Stimulated activated CD8-positive, alpha-beta memory T cell treated with anti-CD3 and anti-CD28 coated beads, Interleukin-12 subunit alpha, Interleukin-12 subunit beta, amount 100 ng/mL, for 4 hours (primary cell): Measurements from ENCODE around the gene SLC39A11.
"Not testable (repeated sequence)": the region's sequence is repeated elsewhere in the genome, so short reads cannot be mapped to it uniquely, and the experiment has no call there.

Experiments used
- DNase-seq: peaks from one replicate; pipeline ENCODE4 v3.0.0-alpha.2; 2020; ENCODE audit warnings: low read depth

Gene SLC39A11

DNA sequence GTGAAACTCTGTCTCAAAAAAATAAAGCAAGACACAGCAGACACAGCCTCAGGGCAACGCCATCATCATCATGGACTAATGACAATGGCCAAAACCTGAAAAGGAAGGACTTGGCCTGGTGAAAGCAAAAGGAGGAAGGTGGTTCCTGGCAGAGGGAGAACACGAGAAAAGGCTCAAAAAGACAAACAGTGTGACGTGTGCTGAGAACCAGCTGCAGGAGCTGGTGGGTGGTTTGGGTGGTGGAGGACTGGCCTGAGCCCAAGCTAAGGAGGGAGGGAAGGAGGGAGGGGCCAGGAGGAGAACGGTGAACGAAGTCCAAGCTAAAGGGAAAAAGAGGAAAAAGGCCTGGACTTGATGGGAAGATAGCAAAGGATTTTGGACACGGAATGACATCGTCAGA is 85.1 kb downstream of the SLC39A11 start:
- DNase-seq, result no peak

DNA sequence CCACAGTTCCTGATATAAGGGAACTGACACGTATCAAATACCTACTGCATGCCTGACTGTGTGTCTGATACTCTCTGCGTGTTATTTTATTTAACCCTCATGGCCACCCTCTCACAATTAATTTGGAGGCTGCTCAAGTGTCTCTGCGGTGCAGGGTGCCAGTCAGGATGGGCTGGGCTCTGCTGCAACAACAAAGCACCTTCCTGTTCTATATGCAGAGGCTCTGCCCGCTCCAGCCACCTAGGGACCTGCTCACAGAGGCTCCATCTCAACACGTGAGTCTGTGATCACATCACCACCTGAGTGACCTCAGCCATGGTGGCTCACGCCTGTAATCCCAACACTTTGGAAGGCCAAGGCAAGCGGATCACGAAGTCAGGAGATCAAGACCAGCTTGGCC is 87.1 kb downstream of the SLC39A11 start:
- no peak for DNase-seq

DNA sequence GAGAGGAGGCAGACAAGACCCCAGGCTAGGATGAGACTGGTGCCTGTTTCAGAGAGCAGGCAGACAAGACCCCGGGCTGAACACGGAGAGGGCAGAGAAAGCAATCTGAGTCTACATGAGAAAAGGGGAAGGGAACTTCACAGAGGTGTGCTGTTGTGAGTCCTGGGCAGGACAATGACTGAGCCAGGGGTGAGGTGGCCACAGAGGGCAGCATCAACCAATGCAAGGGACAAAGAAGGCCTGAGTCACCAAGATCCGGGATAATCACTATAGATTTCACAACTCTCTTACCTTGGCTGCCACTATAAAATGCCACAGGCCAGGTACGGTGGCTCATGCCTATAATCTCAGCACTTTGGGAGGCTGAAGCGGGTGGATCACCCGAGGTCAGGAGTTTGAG is 89.0 kb downstream of the SLC39A11 start:
- DNase-seq, result no peak

DNA sequence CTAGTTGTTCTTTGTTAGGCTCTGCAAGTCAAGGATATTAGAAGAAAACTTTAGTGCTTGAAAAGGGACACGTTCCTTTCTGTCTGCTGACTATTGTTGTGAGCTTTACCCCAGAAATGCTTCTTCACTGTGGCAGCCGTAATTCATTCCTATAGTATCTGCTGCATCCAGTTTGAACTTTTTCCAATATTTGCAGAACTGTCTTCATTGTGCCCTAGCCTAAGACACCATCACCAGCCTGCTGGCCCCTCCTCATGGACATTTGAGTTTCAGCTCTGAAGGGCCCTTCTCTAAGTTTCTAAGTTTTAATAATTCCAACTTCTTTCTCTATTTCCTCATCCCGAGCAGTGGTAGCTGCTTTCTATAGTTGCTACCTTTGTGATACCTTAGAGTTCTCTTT is 91.7 kb downstream of the SLC39A11 start:
- DNase-seq, result no peak

DNA sequence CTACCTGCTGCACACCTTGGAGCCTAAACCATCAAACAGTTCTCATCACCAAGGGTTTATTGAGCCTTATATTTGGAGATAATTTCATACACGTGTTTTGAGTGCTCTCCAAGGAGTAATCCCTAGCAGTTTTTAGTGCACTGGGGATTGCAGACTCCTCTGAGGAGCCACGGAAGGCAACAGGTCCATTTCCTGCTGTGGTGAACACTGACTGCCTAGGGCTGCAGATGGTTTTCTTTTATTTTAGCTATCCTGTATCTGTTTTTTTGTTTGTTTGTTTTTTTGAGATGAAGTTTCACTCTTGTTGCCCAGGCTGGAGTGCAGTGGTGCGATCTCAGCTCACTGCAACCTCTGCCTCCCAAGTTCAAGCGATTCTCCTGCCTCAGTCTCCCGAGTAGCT is 93.0 kb downstream of the SLC39A11 start:
- not testable (repeated sequence) for DNase-seq

DNA sequence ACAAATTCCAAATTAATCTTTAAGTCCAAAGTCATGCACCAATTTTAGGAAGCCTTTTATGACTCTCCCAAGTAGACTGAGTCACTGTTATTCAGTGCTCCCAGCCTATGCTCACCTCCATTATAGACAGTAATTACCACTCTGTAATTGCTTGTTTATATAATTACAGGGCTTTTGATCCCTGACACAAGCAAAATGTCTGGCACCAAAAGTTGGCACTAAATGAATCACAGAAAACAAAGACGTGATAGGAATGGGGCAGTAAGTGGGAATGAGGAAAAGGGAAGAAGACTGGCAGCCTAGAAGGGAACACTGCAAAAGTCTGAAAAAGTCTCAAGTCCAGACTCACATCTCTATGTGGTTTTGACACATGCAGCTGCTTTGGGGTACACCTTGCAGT is 94.1 kb downstream of the SLC39A11 start:
- DNase-seq, result no peak

DNA sequence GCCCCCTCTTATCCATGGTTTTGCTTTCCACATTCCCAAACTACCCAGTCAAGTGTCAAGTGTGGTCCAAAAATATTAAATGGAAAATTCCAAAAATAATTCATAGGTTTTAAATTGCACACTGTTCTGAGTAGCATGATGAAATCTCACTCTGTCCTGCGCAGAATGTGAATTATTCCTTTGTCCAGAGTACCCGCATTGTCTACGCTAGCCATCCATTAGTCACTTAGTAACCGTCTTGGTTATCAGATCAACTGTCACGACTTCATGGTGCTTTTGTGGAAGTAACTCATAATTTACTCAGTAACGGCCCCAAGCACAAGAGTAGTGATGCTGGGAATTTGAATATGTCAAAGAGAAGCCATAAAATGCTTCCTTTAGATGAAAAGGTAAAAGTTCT is 94.9 kb downstream of the SLC39A11 start:
- no peak for DNase-seq

DNA sequence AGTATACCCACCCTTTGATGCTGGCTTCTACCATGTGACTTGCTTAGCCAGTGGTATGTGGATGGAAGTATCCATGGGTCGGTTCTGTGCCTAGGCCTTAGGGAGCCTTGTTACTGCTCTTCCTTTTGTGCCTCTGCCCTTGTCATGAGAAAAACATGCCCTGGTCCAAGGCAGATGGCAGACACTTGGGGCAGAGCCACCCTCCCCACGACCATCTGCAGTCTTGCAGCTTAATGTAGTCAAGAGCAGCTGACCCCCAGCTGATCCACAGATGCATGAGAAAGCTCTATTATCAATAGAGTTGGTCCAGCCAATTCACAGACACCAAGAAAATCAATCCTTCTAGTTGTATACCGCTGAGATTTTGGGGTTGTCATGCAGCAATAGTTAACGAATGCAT is 95.7 kb downstream of the SLC39A11 start:
- no peak for DNase-seq

DNA sequence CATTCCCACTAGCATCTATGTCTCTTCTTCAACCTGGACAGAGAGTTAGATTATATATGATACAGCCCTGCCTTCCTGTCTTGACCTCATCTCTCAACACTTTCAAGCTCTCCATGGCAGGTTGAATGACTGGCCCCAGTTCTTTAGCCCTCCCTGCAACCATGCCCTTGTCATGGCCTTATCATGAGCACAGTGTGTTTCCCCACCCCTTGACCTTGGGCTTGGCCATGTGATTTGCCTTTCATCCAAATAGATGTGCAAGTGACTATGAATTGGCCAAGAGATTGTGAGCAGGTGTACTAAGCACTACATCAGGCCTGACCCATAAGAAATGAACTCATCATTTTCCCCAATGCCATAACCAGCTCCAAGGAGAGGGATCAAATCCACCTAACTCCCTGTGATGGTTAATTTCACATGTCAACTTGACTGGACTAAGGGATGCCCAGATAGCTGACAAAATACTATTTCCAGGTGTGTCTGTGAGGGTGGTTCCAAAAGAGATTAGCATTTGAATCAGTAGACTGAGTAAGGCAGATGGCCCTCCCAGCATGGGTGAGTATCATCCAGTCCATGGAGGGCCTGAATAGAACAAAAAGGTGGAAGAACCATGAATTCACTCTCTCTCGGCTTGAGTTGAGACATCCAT is 97.4 kb downstream of the SLC39A11 start:
- no peak for DNase-seq

DNA sequence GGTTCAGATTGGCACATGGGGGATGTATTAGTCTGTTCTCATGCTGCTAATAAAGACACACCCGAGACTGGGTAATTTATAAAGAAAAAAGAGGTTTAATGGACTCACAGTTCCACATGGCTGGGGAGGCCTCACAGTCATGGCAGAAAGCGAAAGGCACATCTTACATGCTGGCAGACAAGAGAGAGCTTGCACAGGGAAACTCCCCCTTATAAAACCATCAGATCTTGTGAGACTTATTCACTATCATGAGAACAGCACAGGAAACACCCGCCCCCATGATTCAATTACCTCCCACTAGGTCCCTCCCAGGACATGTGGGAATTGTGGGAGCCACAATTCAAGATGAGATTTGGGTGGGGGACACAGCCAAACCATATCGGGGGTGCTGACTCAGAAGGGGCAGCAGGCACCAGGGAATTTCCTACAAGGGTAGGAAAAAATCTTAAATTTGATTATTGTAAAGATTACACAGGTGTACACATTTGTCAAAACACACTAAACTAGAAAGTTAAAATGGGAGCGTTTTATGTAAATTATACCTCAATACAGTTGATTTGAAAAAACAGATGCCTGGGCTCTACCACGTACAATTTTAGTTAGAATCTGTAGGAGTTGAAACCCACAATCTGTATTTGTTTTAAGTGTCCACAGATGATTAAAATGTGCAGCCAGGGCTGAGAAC is 99.6 kb downstream of the SLC39A11 start:
- DNase-seq, result not testable (repeated sequence)

DNA sequence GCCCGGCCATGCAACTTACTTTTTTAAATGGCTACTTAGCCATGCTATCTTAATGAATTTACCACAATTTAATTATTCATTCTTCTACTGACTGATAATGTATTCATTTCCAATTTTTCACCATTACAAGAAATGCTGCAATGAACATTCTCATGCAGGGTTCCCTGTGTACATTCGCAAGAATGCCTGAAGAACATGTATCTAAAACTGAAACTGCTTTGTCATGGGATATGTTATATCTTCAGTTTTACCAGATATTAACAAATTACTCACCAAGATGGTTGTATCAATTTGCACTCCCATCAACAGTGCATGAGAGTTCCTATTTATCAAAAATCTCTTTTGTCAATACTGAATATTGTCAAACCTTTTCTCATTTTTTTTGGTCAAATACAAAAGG is 100.8 kb downstream of the SLC39A11 start:
- no peak for DNase-seq

DNA sequence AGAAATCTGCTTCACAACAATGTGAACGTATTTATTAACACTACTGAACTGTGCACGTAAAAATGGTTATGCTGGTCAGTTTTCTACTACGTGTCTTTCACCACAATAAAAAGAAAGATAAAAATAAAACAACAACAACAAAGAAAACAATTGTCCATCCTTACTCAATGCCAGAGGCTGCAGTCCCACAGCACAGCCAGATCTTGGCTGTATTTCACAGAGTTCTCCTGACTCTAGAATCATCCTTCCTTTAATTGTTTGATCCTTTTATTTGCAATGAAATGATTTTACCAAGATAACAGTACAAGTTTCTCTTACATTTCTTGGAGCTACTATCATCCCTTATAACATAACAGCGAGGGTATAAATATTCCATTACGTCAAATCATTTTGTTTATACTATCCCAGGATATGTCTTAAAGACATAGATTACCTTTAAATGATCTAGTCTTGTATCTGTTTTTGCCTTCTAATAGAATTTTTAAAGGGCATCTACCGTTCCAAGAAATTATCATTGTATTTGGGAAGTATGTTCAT is 103.3 kb downstream of the SLC39A11 start:
- no peak for DNase-seq

DNA sequence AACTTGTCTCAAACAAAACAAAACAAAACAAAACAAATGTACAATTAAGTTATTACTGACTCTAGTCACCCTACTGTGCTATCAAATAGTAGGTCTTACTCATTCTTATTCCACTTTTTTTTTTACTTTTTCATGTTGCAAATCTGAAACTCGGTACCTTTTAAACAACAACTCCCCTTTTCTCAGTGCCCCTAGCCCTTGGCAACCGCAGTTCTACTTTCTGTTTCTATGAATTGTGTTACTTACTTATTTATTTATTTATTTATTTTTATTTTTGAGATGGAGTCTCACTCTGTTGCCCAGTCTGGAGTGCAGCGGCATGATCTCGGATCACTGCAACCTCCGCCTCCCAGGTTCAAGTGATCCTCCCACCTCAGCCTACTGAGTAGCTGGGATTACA is 104.0 kb downstream of the SLC39A11 start:
- DNase-seq, result no peak

DNA sequence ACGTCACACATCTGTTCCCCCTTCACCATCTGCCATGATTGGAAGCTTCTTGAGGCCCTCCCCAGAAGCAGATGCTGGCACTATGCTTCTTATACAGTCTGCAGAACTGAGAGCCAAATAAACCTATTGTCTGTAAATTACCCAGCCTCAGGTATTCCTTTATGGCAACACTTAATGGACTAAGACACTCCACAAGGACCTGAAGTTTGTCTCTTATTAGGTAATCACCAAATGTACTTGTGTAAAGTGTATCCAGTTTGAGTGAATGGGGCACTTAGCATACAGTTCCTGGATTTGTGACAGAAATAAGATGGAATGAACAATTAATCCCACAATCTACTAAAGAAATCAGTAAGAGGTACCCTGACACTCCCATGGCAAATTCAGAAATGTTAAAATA is 105.3 kb downstream of the SLC39A11 start:
- no peak for DNase-seq

DNA sequence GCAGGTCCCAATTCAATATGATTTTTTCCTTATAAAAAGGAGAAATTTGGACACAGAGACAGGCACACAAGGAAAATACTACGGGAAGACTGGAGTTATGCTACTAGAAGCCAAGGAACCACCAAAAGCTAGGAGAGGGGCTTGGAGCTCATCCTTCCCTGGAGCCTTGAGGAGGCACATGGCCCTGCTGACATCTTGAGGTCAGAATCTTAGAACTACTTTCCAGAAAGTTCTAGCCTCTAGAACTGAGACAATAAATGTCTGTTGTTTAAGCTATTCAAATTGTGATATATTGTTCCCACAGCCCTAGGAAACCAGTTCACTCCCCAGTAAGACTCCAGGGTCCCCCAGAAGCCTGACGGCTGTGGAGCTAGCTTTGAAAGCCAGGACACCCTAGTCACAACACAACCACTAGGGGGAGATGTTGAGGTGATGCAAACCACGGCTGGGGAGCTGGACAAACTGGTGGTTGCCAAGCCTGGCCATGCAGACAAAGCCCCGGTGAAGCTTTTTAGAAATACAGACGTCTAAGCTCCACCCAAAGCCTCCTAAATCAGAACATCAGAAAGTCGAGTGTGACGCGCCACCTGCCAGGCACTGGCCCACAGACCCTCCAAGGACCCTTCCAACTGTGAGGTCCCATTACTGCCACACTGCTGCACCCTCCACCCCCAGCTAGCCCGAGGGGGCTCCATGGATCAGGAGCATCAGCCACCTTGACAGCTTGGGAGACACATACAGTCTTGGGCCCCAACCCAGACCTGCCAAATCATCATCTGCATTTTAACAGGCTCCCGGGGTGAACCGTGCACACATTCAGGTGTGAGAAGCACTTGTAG is 106.4 kb downstream of the SLC39A11 start:
- no peak for DNase-seq

DNA sequence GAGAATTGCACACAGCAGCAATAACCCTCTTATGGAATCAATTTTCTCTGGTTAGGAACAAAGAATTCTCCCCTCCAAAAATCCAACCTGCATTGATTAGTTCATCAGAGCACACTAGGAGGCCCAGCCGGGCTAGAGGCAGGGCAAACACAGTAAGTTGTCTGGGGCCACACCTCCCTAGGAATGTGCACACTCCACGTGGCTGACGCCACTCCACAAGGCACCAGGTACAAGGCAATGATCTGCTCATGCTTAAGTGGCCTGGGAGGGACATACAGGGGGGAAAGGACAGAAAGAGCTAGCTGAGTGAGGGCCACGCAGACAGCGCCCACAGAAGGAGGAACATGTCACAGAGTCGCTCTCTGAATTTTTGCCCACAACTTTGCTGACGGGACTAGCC is 107.6 kb downstream of the SLC39A11 start:
- no peak for DNase-seq

DNA sequence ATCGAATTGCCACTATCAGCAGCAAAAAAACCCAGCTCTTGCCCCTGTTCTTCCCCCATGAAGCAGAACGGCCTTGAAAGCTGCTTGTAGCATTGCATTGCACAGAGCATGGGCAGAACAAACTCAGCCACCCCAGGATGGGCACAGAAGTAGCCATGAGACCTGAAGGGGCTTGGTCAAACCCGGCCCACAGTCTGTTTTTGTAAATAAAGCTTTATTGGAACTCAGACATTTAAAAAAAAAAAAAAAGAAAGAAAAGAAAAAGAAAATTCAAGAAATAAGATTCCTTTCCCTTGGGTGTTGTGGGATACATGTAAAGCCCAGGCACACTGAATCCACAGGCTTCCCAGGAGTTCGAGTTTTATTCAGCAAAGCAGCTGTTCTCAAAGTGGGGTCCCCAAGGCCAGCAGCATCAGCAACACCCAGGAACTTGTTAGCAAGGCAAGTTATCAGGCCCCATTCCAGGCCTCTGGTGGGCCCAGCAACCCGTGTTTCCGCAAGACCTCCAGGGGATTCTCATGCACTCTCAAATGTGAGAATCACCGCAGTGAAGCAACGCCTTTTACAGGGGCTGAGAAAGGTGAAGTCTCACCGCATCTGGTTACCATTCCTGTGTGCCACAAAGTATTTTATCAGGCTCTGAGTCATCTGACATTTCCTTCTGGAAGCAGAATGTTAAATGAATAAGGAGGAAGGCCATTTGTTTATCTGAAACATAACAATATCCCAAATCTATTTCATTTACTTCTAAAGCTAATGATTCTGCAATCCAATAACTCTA is 108.2 kb downstream of the SLC39A11 start:
- DNase-seq, result no peak

DNA sequence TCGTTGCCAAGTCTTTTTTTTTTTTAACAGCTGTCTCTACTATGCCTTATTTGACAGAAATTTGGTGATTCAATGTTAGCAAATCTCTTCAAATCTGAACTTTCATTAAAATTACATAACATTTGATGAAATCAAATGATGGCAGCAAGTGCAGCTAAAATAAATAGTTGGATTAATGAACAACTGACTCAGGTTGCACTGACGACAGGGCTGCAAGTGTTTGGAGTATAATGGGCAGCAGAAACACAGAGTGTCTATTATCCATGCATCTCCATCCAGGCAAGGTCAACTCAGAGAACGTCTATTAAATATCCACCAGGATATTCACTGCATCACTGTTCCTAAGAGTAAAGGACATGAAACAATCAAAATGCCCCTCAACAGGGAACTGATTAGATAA is 109.8 kb downstream of the SLC39A11 start:
- no peak for DNase-seq

DNA sequence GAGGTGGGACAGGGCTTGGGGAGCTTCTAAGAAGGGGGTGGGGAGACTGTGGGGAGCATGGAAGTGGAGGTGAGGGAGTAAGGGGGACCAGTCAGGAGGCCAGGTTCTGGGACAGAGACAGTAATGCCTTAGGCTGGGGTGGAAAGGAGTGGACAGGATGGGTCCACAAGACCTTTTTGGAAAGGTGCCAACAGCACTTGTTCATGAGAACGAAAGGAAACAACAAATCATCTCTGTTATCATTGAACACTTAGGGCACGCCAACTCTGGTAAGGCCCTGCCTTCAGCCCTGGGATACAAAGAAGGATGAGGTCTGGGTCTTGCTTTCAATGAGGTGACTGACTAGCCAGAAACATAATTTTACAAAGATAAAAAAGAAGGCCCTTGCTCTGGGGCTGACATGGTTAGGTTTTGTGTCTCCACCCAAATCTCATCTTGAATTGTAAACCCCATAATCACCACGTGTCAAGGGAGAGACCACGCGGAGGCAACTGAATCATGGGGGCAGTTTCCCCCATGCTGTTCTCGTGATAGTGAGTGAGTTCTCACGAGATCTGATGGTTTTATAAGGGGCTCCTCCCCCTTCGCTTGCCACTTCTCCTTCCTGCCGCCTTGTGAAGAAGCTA is 113.8 kb downstream of the SLC39A11 start:
- DNase-seq, result no peak

DNA sequence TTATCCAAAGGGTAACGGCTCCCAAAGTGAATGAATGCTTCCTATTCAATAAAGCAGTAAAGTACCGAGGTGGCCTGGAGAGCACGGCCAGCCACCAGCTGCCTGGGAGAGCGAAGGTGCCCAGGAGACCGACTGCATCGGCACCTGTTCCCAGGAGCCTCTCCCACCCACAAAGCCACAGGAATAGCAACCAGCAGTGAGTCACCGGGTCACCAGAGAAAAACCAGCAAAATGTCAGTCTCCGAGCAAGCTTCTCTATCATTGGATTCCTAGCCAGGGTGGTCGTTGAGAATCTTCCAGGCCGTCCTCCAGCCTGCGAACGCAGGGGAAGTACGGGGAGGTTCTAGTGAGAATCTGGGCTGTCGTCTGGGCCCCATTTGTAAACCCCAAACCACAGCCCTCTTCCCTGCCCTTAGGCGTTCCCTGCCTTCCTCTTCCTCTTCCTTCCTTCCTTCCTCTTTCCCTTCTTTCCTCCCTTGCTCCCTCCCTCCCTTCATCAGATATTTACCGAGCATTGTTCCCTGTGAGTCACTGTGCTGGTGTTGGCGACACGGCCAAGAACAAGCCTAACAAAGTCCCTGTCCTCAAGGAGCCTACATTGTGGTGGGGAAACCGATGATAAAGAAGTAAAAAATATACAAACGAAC is 114.6 kb downstream of the SLC39A11 start:
- DNase-seq, result no peak
